Daoy (cell line): ENCODE measurements around the gene CDK15. TPM values are rescaled to one million over a fixed set of nuclear protein-coding genes. Genes with fewer than 3 reads are reported as not detected.

Source experiments
- DNase-seq: peaks from one replicate; pipeline ENCODE4 v3.0.0-alpha.2; 2015; ENCODE audit warnings: low read depth
- total RNA-seq: library from RNA; depleted of rRNA; stranded (reverse); fragments of >200 nt; shearing (Covaris generic); gene quantifications from 2 replicates; pipeline ENCODE4 v1.2.3, GENCODE V29; 2014

The CDK15 gene
- total RNA-seq, 1 experiment from 2014 or later: 14.9 TPM

DNA sequence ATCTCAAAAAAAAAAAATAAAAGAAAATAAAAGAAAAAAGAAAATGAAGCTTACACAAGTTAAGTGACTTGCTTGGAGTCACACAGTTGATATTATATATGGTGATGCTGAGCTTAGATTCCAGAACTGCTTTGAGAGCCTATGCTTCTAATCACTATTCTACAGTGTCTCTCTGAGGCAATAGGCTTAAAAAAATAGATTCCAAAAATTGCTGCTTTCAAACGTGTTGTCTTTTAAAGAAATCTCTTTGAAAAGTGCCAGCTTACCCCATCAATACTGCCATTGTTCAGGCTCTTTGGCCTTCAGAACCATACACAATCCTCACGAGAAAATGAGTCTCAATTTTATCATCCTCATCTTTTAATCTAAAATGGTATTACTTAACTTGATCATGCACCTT, 102.6 kb downstream of the CDK15 start:
- DNase-seq: no peak

- DNase-seq: peak; percentile 9
Measured at GRCh38 chr2:201909348-201909747, 103.0 kb downstream of the CDK15 start.

GRCh38 chr2:201909961-201910361, 103.6 kb downstream of the CDK15 start:
- DNase-seq: peak; percentile 32

GRCh38 chr2:201911372-201911771, 105.0 kb downstream of the CDK15 start:
- DNase-seq: no peak

DNA sequence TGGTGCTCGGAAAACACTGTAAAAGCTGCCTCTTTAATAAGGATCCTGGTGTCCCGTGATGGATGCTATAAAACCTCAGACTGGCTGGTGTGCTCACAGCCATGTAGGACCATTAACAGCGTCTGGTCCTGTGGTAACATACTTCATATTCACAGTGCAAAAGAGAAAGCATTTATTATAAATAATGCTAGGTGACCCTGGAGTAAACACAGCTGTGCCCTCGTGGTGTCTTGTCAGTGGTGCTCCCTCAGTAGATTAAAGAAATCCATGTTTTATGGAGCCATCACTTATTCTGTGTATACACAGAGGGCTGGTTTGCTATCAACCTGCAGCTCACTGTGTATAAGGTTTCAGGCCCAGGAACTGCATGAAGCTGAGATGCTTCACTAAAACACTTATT, 106.9 kb downstream of the CDK15 start:
- no peak for DNase-seq

GRCh38 chr2:201915446-201915845, 109.1 kb downstream of the CDK15 start:
- no peak for DNase-seq

DNA sequence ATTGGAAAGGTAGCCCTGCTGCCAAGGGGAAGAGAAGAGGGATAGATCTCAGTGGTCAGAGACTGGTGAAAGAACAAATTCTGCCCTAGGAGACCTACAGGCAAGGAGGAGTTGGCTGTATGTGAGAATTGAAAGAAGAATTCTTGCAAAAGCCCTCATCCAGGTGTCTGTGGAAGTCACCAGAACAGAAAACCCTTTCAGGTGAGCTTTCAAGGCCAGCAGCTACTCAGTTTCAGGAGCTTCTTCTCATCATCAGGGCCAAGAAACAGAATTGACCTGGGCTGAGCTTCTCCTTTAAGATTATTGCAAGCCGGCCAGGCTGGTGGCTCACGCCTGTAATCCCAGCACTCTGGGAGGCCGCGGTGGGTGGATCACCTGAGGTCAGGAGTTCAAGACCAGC, 110.2 kb downstream of the CDK15 start:
- no peak for DNase-seq

DNA sequence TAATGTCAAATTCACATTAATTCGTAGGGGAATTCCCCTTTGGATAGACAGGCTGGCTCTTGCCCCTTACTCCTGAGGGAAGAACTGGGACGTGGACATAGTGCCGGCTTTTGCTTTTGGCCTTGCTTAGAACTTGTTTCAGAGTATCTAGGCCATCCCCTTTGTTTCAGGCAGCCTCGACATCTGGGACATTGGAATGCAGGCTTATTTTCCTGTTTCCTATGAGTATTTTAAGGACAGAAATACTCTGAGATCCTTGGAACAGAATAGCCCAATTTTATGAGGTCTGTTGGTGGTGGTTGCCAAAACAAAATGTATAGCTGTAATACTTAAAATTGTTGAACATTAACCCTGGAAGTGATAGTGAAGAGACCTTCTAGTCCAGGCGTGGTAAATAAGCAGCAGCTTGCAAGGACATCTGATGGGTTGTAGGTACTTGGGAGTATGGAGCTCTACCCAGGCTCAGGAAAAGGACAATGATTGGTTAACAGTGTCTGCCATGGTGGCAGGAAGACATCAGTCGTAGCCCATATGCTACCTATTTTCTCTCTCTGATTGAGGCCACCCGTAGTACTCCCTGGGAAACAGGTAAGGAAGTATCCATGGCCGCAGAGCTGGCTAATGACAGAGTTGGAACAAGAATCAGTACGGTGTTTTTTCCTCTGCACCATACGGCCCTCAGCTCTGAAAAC, 112.4 kb downstream of the CDK15 start:
- DNase-seq: no peak

DNA sequence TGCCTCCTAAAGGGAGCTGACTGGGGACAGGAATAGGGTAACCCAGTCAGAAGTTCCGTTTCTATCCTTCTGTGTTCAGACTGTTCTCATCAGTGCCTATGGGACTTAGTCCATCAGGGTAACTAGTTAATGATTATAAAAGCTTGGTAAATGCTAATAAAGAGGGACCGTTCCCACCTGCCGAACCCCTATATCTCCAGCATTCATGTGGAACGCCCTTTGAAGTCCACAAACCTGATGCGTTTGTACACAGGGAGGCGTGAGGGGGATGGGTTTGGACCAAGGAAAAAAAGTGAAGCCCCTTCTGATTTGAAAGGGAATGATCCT, 112.9 kb downstream of the CDK15 start:
- no peak for DNase-seq

DNA sequence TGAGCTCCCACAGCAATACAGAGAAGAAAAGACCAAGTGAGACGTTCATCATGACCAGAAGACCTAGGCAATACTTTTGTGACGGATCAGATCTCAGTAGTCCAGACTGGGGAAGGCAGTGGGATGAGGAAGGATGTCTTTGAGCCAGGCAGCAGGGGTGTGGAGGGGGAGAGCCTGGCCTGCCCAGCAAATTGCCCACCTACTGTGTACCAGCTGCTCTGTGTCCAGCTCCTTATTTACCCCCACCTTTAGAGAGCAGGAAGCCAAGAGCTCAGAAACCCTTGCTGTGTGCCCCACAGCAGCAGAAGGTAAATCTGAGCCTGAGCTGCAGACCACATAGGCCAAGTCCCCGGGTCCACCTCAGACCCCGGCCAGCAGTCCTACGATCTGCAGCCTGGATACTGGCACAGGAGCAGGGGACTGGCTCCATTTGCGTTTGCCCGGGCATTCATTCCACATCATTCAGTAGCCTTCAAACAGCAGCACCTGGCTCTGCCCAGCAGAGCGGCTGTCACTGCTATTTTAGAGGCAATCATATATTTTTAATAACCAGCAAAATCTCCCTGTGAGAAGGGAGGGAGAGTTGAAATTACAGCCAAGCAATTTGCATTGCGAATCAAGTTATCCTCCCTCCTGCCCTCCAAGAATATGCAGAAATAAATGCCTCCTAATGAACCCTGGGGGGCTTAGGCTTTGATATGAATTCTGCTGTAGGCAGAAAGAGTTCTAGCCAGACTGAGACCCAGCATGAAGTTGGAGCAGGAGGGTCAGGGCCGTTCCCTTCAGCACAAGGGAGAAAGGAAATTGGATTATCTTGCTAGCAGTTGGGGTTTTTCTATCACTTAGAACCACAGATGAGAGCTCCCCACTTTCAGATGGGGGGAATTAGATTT, 117.3 kb downstream of the CDK15 start:
- DNase-seq: no peak

GRCh38 chr2:201924453-201924852, 118.1 kb downstream of the CDK15 start:
- no peak for DNase-seq

GRCh38 chr2:201925056-201925455, 118.7 kb downstream of the CDK15 start:
- no peak for DNase-seq

DNA sequence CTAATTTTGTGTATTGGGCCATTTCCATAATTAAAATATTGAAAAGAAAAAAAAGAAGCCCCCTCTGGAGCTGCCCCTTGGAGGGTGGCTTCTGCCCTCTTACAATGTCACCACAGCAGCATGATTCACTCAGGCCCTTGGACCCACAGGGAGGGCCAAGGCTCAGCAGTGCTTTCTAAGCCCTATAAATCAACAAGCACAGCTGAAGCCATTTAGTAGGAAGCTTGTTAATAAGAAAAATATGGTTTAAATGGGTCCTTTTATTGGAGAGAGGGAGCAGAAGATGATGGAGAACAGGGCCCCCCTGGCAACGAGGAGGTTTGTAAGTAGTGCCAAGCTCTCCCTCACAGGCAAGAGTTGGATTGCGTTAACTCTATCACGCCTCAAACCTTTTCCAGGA, 119.7 kb downstream of the CDK15 start:
- no peak for DNase-seq

GRCh38 chr2:201928363-201928762, 122.0 kb downstream of the CDK15 start:
- DNase-seq: no peak

GRCh38 chr2:201929281-201930026, 123.1 kb downstream of the CDK15 start:
- DNase-seq: no peak

DNA sequence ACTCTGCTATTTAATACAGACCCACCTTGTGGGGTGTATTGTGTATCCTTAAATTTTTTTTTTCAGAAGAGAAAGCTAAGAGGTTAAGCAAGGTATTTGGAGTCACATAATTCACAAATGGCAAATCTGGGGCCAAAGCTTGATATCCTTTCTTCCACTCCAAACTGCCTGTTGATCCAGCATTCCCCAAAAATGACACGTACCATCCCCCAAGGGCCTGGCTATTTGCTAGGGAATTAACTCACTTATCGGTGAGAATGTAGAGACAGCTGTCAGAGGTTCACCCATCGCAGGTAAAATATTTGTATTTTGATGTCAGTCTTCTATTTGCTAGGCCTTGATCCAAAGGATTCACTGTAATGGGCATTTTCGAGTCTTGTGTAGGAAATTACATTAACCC, 123.7 kb downstream of the CDK15 start:
- no peak for DNase-seq

DNA sequence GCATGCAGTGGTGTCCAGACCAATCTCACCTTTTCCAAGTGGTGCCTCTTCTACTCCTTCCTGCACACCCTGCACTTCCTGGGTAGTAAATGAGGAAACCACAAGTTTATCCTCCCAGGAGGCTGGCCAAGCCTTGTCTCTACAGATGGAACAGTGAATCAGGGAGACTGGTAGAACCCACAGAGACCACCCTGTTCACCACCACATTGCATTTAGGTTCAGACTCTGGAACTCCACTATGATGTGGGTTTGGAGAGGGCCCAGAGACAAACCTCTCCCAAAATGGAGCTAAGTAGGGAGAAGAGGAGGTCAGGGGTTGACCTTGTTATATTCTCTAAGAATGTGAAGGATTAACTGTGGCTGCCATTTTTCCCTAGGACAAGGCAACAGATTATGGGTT, 124.5 kb downstream of the CDK15 start:
- no peak for DNase-seq

DNA sequence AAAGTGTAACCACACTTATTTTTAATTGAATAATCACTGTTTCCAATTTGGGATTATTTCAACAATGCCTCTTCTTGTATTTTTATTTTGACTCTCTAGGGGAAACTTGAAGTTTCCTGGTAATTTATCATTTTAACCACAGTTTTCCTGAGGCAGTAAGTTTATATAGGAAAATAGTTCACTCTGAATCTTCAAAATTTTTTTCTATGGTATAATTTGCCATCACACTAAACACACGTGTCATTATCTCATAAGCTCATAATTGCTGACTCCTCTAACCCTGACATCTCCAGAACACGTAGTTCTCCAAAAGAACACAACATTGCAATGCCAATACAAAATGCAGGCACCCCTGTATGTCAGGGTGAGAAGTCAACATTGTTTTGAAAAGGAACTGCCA, 125.1 kb downstream of the CDK15 start:
- DNase-seq: no peak

DNA sequence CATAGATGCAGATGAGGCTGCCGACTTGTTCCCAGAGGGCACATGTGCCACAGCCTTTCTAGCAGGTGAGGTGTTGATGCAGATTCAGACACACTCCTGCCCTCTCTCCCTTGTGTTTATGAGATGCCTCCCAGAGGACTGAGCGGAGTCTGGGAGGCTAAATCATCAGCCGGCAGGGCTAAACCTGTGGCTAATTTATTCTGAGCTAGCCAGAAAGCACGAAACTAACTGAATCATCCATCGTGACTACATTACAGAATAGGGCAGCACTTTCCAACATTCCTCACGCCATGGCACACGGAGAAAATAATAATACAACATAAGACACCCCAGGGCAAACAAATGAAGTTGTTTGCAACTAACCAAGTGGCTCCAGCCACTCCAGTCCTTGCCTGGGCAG, 125.6 kb downstream of the CDK15 start:
- DNase-seq: peak; percentile 44

GRCh38 chr2:201932511-201932910, 126.2 kb downstream of the CDK15 start:
- DNase-seq: no peak

- DNase-seq: no peak
Measured at GRCh38 chr2:201933792-201934237, 127.5 kb downstream of the CDK15 start.

DNA sequence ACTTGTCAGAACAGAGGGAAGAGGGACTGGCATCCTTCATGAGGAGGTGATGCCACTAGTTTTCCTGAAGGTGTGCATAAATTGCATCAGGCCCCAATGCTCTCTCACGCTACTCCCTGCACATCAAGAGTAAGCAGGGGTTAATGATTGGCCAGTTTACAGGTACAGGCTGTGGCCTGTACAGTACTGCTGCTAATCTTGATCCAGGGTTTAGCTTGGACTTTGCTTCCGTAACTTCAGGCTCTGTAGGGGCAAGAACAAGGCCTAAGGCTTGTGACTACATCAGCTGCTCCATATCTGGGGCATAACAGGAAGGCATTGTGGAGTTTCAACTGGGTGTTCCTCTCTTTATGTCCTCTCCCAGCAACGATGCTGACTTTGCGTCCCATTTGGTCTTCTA, 130.5 kb downstream of the CDK15 start:
- no peak for DNase-seq

- no peak for DNase-seq
Measured at GRCh38 chr2:201937343-201937742, 131.0 kb downstream of the CDK15 start.
